ENCODE measurements around the gene LEMD3. TPM values are rescaled to one million over a fixed set of nuclear protein-coding genes. Genes with fewer than 3 reads are reported as not detected.

The LEMD3 gene
- total RNA-seq, 1 experiment from 2014 or later: 57.8 TPM

GRCh38 chr12:65171073-65171472 is 1.7 kb downstream of the LEMD3 start:
- intact Hi-C loops (cut with micrococcal nuclease): loop anchor here (5.0 kb wide), 1 partner anchor 61 kb away; no protein-coding TSS in a partner anchor
- TF ChIP-seq EZH2phosphoT487 (IDR thresholded peaks at IDR 0.05; ENCODE audit: borderline replicate concordance, low read length) (no peak), EZH2 (IDR thresholded peaks at IDR 0.05; ENCODE audit: low read length, unreplicated experiment) (no peak), CTCF (conservative IDR thresholded peaks at IDR 0.05; ENCODE audit: low read depth, low read length) (no peak)
- ATAC-seq (no peak), DNase-seq (peak; percentile 22)
- Histone ChIP-seq H3K79me2 (ENCODE audit: low read length) (peaks cover 67% of the 10 kb centered on the region), H3K9ac (ENCODE audit: low read length) (peak overlapping the region; percentile 93), H2AFZ (ENCODE audit: low read length) (no peak overlapping the region), H3K4me2 (ENCODE audit: low read length) (peak overlapping the region; percentile 78), H3K9me2 (replicated peaks; ENCODE audit: low read length) (no peaks in the 10 kb centered on the region), H3K4me1 (ENCODE audit: insufficient read depth, low read length) (peaks cover 29% of the 10 kb centered on the region), H3F3A (ENCODE audit: low read length, unreplicated experiment) (no peaks in the 10 kb centered on the region), H3K36me3 (ENCODE audit: low read depth, low read length) (peaks cover 11% of the 10 kb centered on the region; the same call in 1 of the 2 replicates), H4K20me1 (ENCODE audit: low read length) (peaks cover 44% of the 10 kb centered on the region), H3K9me3 (ENCODE audit: low read length) (no peaks in the 10 kb centered on the region), H3K27ac (ENCODE audit: low read length) (no peak overlapping the region), H3K4me3 (ENCODE audit: low read length) (peak overlapping the region; percentile 79), H3K27me3 (ENCODE audit: low read length) (no peaks in the 10 kb centered on the region)
- ChIA-PET CTCF (no interaction called here), POLR2A (ENCODE audit: unreplicated experiment) (no interaction called here)
- BruUV-seq (replicated peaks): no TSS peak

- ChIA-PET POLR2A (ENCODE audit: unreplicated experiment) (interaction anchor here (0.6 kb wide), 2 partner anchors 47 to 628 kb away, joined by 3 to 29 read pairs; no protein-coding TSS in a partner anchor), CTCF (no interaction called here)
- Histone ChIP-seq H3K9me2 (replicated peaks; ENCODE audit: low read length) (no peaks in the 10 kb centered on the region), H3K4me1 (ENCODE audit: insufficient read depth, low read length) (peaks cover 29% of the 10 kb centered on the region), H3F3A (ENCODE audit: low read length, unreplicated experiment) (no peaks in the 10 kb centered on the region), H4K20me1 (ENCODE audit: low read length) (peaks cover 50% of the 10 kb centered on the region), H3K4me3 (ENCODE audit: low read length) (peak overlapping the region; percentile 79), H3K4me2 (ENCODE audit: low read length) (peak overlapping the region; percentile 78), H3K9me3 (ENCODE audit: low read length) (no peaks in the 10 kb centered on the region), H3K9ac (ENCODE audit: low read length) (peak overlapping the region; percentile 93; the same call in 1 of the 2 replicates), H3K79me2 (ENCODE audit: low read length) (peaks cover 75% of the 10 kb centered on the region), H3K27ac (ENCODE audit: low read length) (no peak overlapping the region), H2AFZ (ENCODE audit: low read length) (no peak overlapping the region), H3K36me3 (ENCODE audit: low read depth, low read length) (peaks cover 11% of the 10 kb centered on the region; the same call in 1 of the 2 replicates), H3K27me3 (ENCODE audit: low read length) (no peaks in the 10 kb centered on the region)
- BruUV-seq (replicated peaks): no TSS peak
- intact Hi-C loops (cut with micrococcal nuclease): loop anchor here (5.0 kb wide), 1 partner anchor 60 kb away; no protein-coding TSS in a partner anchor
- TF ChIP-seq EZH2 (IDR thresholded peaks at IDR 0.05; ENCODE audit: low read length, unreplicated experiment) (no peak), EZH2phosphoT487 (IDR thresholded peaks at IDR 0.05; ENCODE audit: borderline replicate concordance, low read length) (no peak), CTCF (conservative IDR thresholded peaks at IDR 0.05; ENCODE audit: low read depth, low read length) (no peak)
- ATAC-seq: no peak
- peak; percentile 44 for DNase-seq
These were observed 2.5 kb downstream of the LEMD3 start for GRCh38 chr12:65171870-65172269.

- H4K20me1 ChIP-seq (ENCODE audit: low read length): peaks cover 53% of the 10 kb centered on the region
- intact Hi-C loops (cut with micrococcal nuclease): no loop called here
These were observed 6.0 kb downstream of the LEMD3 start for GRCh38 chr12:65175385-65175784.

More at GRCh38 chr12:65175385-65175784, 6.0 kb downstream of the LEMD3 start:
- Histone ChIP-seq H3K4me2 (ENCODE audit: low read length) (no peak overlapping the region), H2AFZ (ENCODE audit: low read length) (no peak overlapping the region), H3K36me3 (ENCODE audit: low read depth, low read length) (peaks cover 16% of the 10 kb centered on the region; the same call in 1 of the 2 replicates), H3K79me2 (ENCODE audit: low read length) (peaks cover 93% of the 10 kb centered on the region), H3K27me3 (ENCODE audit: low read length) (no peaks in the 10 kb centered on the region), H3K27ac (ENCODE audit: low read length) (no peak overlapping the region), H3K4me3 (ENCODE audit: low read length) (no peak overlapping the region), H3K9me3 (ENCODE audit: low read length) (no peaks in the 10 kb centered on the region), H3K9me2 (replicated peaks; ENCODE audit: low read length) (no peaks in the 10 kb centered on the region), H3K9ac (ENCODE audit: low read length) (no peak overlapping the region), H3F3A (ENCODE audit: low read length, unreplicated experiment) (no peaks in the 10 kb centered on the region), H3K4me1 (ENCODE audit: insufficient read depth, low read length) (peaks cover 23% of the 10 kb centered on the region)
- ChIA-PET POLR2A (ENCODE audit: unreplicated experiment) (interaction anchor here (0.6 kb wide), 1 partner anchor 473 kb away, joined by 3 read pairs; no protein-coding TSS in a partner anchor), CTCF (no interaction called here)
- ATAC-seq (no peak), DNase-seq (no peak)
- no TSS peak for BruUV-seq (replicated peaks)
- no peak for TF ChIP-seq EZH2phosphoT487 (IDR thresholded peaks at IDR 0.05; ENCODE audit: borderline replicate concordance, low read length)
- no peak for TF ChIP-seq EZH2 (IDR thresholded peaks at IDR 0.05; ENCODE audit: low read length, unreplicated experiment)
- TF ChIP-seq CTCF (conservative IDR thresholded peaks at IDR 0.05; ENCODE audit: low read depth, low read length): no peak
